GM12873 (cell line): ENCODE results near the gene PDGFD.

Experiments used
- CTCF ChIP-seq: IDR thresholded peaks from 2 replicates; pipeline ENCODE4 v1.5.1; 2012; ENCODE audit warnings: low read depth, mild to moderate bottlenecking, moderate library complexity, low read length, control low read depth; ENCODE audit not compliant: insufficient read depth; ENCODE audit errors: missing control alignments

Gene PDGFD

GRCh38 chr11:103988595-103988969, 175.4 kb downstream of the PDGFD start:
- no peak for TF ChIP-seq CTCF

- TF ChIP-seq CTCF, result no peak
These were observed 176.0 kb downstream of the PDGFD start for GRCh38 chr11:103987629-103988594.

- no peak for TF ChIP-seq CTCF
These were observed 178.9 kb downstream of the PDGFD start for GRCh38 chr11:103985041-103985440.

GRCh38 chr11:103980108-103980507, 183.8 kb downstream of the PDGFD start:
- TF ChIP-seq CTCF, result no peak

- TF ChIP-seq CTCF, result no peak
These were observed 185.0 kb downstream of the PDGFD start for GRCh38 chr11:103978616-103979595.

- TF ChIP-seq CTCF, result no peak
These were observed 191.9 kb downstream of the PDGFD start for GRCh38 chr11:103972013-103972412.
